Liver (tissue), 9 donors: Measurements from ENCODE around the gene IMPA2. TPM values are rescaled to one million over a fixed set of nuclear protein-coding genes. Genes with fewer than 3 reads are reported as not detected.

Source experiments
- DNase-seq: peaks from one replicate; pipeline ENCODE4 v3.0.0-alpha.2; 2017; ENCODE audit warnings: low spot score
- H3K27ac ChIP-seq, 2 donors: one replicate each; pipeline ENCODE4 v1.7.0; 2013; ENCODE audit warnings: inconsistent platforms in 2 of 2, low read length in 2 of 2, control low read depth in 1 of 2, low read depth in 1 of 2, mild to moderate bottlenecking in 1 of 2
- H3K27me3 ChIP-seq, 4 donors: one replicate each; pipeline versions ENCODE4 v1.6.1 to v1.7.0; 2013; ENCODE audit warnings: low read length in 3 of 4, inconsistent platforms in 1 of 4, mild to moderate bottlenecking in 1 of 4, moderate library complexity in 1 of 4; ENCODE audit not compliant: control insufficient read depth in 4 of 4, insufficient read depth in 4 of 4
- H3K36me3 ChIP-seq, 4 donors: one replicate each; pipeline versions ENCODE4 v1.6.1 to v1.7.0; 2013; ENCODE audit warnings: low read length in 3 of 4, mild to moderate bottlenecking in 3 of 4, low read depth in 1 of 4, moderate library complexity in 1 of 4; ENCODE audit not compliant: control insufficient read depth in 4 of 4, insufficient read depth in 3 of 4
- H3K4me1 ChIP-seq, 4 donors: one replicate each; pipeline versions ENCODE4 v1.6.1 to v1.7.0; 2013; ENCODE audit warnings: low read length in 3 of 4, mild to moderate bottlenecking in 3 of 4, moderate library complexity in 1 of 4; ENCODE audit not compliant: control insufficient read depth in 4 of 4, insufficient read depth in 4 of 4
- H3K4me3 ChIP-seq, 3 donors: one replicate each; pipeline versions ENCODE4 v1.6.1 to v1.7.0; 2013; ENCODE audit warnings: low read length in 3 of 3, control low read depth in 1 of 3, low read depth in 1 of 3, mild to moderate bottlenecking in 1 of 3
- H3K9ac ChIP-seq, 2 donors: one replicate each; pipeline ENCODE4 v1.7.0; 2013; ENCODE audit warnings: low read length in 2 of 2, mild to moderate bottlenecking in 2 of 2, moderate library complexity in 2 of 2, control low read depth in 1 of 2, low read depth in 1 of 2
- H3K9me3 ChIP-seq, 4 donors: one replicate each; pipeline versions ENCODE4 v1.6.1 to v1.7.0; 2013; ENCODE audit warnings: low read length in 3 of 4; ENCODE audit not compliant: control insufficient read depth in 4 of 4
- ATF3 ChIP-seq: IDR thresholded peaks from 2 replicates; pipeline ENCODE4 v1.6.1; 2016; ENCODE audit warnings: antibody characterized with exemption
- CTCF ChIP-seq: fragments of 150-350 bp; IDR thresholded peaks from 2 replicates; pipeline ENCODE4 v1.5.1; 2017; ENCODE audit warnings: improper control_type of control experiment, low read depth, low read length; ENCODE audit not compliant: missing input control
- EGR1 ChIP-seq, 2 donors: IDR thresholded peaks; 2 replicates each; pipeline ENCODE4 v1.6.1; 2016 to 2018; ENCODE audit warnings: antibody characterized with exemption in 2 of 2, low read depth in 2 of 2
- FOXA1 ChIP-seq: IDR thresholded peaks from 2 replicates; pipeline ENCODE4 v1.6.1; 2016; ENCODE audit warnings: antibody characterized with exemption
- FOXA2 ChIP-seq: IDR thresholded peaks from 2 replicates; pipeline ENCODE4 v1.6.1; 2016; ENCODE audit warnings: antibody characterized with exemption
- GABPA ChIP-seq, 2 donors: IDR thresholded peaks in 1 of 2; conservative IDR thresholded peaks in 1 of 2; 2 replicates each; pipeline ENCODE4 v1.6.1; 2016; ENCODE audit warnings: antibody characterized with exemption in 2 of 2, mild to moderate bottlenecking in 1 of 2, moderate library complexity in 1 of 2
- HNF4A ChIP-seq, 2 donors: conservative IDR thresholded peaks; 2 replicates each; pipeline ENCODE4 v1.6.1; 2016; ENCODE audit warnings: antibody characterized with exemption in 2 of 2, mild to moderate bottlenecking in 2 of 2
- HNF4G ChIP-seq: IDR thresholded peaks from 2 replicates; pipeline ENCODE4 v1.6.1; 2016; ENCODE audit warnings: antibody characterized with exemption
- JUND ChIP-seq, 2 donors: IDR thresholded peaks; 2 replicates each; pipeline ENCODE4 v1.6.1; 2016; ENCODE audit warnings: antibody characterized with exemption in 2 of 2
- MAX ChIP-seq: IDR thresholded peaks from 2 replicates; pipeline ENCODE4 v1.6.1; 2016; ENCODE audit warnings: antibody characterized with exemption
- NR2F2 ChIP-seq: IDR thresholded peaks from 2 replicates; pipeline ENCODE4 v1.6.1; 2016; ENCODE audit warnings: antibody characterized with exemption
- RAD21 ChIP-seq, 2 donors: IDR thresholded peaks; 2 replicates each; pipeline ENCODE4 v1.6.1; 2016; ENCODE audit warnings: antibody characterized with exemption in 2 of 2, mild to moderate bottlenecking in 2 of 2
- REST ChIP-seq: IDR thresholded peaks from 2 replicates; pipeline ENCODE4 v1.6.1; 2016; ENCODE audit warnings: antibody characterized with exemption, mild to moderate bottlenecking
- RXRA ChIP-seq, 2 donors: IDR thresholded peaks; 2 replicates each; pipeline ENCODE4 v1.6.1; 2017 to 2018; ENCODE audit warnings: antibody characterized with exemption in 2 of 2, mild to moderate bottlenecking in 1 of 2
- SP1 ChIP-seq: IDR thresholded peaks from 2 replicates; pipeline ENCODE4 v1.6.1; 2018; ENCODE audit warnings: antibody characterized with exemption, mild to moderate bottlenecking
- TAF1 ChIP-seq: conservative IDR thresholded peaks from 2 replicates; pipeline ENCODE4 v1.6.1; 2016; ENCODE audit warnings: antibody characterized with exemption, mild to moderate bottlenecking
- YY1 ChIP-seq: IDR thresholded peaks from 2 replicates; pipeline ENCODE4 v1.6.1; 2016; ENCODE audit warnings: antibody characterized with exemption, mild to moderate bottlenecking
- ZBTB33 ChIP-seq: IDR thresholded peaks from 2 replicates; pipeline ENCODE4 v1.6.1; 2016; ENCODE audit warnings: antibody characterized with exemption
- WGBS: extraction: QIAGEN DNeasy Blood & Tissue Kit; methylation state at CpG from one replicate; pipeline ENCODE4 v1.1.7; 2013; 5-methylcytosine and 5-hydroxymethylcytosine counted together
- polyA plus RNA-seq, 2 donors: library from polyadenylated mRNA; stranded (reverse) in 1 of 2; unstranded in 1 of 2; fragments of 200-250 nt in 1 of 2; fragments of >200 nt in 1 of 2; fragmentation: Nextera tagmentation in 1 of 2; extraction: Ambion mirVana in 1 of 2; gene quantifications; one replicate each; pipeline versions ENCODE4 v1.2.1 to v1.2.3, GENCODE V29; 2013 to 2015
- total RNA-seq, 2 donors: library from RNA; depleted of rRNA; stranded (reverse); fragments of >200 nt; gene quantifications; one replicate each; pipeline ENCODE4 v1.2.3, GENCODE V29; 2014
- donor health status: healthy.
- donor health status: healthy.
- donor health status: healthy.
- donor health status: healthy.
- donor health status: healthy.

IMPA2 gene
- total and polyA plus RNA-seq, 4 donors, result 27.5 to 55.8 (median 48.2) TPM

GRCh38 chr18:11994703-11995444, 13.6 kb downstream of the IMPA2 start:
- no peaks in the 10 kb centered on the region for H3K9me3 ChIP-seq
- H3K36me3 ChIP-seq, result peaks cover 0 to 2% (median 0%) of the 10 kb centered on the region in 4 donors
- no peak for TF ChIP-seq GABPA (IDR thresholded peaks at IDR 0.05 in 1 of 2, conservative IDR thresholded peaks at IDR 0.05 in 1 of 2)
- TF ChIP-seq RAD21 (IDR thresholded peaks at IDR 0.05), result no peak
- TF ChIP-seq HNF4G, result no peak
- TF ChIP-seq HNF4A (conservative IDR thresholded peaks at IDR 0.05), result no peak
- TF ChIP-seq ZBTB33, result no peak
- no peak for TF ChIP-seq ATF3
- TF ChIP-seq CTCF, result no peak
- no peak for TF ChIP-seq RXRA (IDR thresholded peaks at IDR 0.05)
- TF ChIP-seq REST, result no peak
- TF ChIP-seq SP1, result no peak
- TF ChIP-seq FOXA2, result no peak
- no peak for TF ChIP-seq FOXA1
- no peak for TF ChIP-seq EGR1 (IDR thresholded peaks at IDR 0.05; ENCODE audit: low read depth in 2 of 2)
- no peak for TF ChIP-seq NR2F2
- TF ChIP-seq YY1, result no peak
- TF ChIP-seq JUND (IDR thresholded peaks at IDR 0.05), result no peak
- no peak for TF ChIP-seq TAF1
- TF ChIP-seq MAX, result no peak
- H3K27ac ChIP-seq, result peak overlapping the region in 1 of 2 donors; percentile 51
- H3K4me1 ChIP-seq, result peaks cover 1 to 16% (median 7%) of the 10 kb centered on the region in 4 donors
- DNase-seq, result no peak
- no peak overlapping the region for H3K9ac ChIP-seq
- no peaks in the 10 kb centered on the region for H3K27me3 ChIP-seq
- no peak overlapping the region for H3K4me3 ChIP-seq
- WGBS, result 52% methylated on average over 11 of the region's 11 CpGs
